ENCODE results near the gene GPR171. TPM values are rescaled to one million over a fixed set of nuclear protein-coding genes. Genes with fewer than 3 reads are reported as not detected.

The GPR171 gene
- total RNA-seq, 1 donor from 2014 or later = 0.35 TPM

DNA sequence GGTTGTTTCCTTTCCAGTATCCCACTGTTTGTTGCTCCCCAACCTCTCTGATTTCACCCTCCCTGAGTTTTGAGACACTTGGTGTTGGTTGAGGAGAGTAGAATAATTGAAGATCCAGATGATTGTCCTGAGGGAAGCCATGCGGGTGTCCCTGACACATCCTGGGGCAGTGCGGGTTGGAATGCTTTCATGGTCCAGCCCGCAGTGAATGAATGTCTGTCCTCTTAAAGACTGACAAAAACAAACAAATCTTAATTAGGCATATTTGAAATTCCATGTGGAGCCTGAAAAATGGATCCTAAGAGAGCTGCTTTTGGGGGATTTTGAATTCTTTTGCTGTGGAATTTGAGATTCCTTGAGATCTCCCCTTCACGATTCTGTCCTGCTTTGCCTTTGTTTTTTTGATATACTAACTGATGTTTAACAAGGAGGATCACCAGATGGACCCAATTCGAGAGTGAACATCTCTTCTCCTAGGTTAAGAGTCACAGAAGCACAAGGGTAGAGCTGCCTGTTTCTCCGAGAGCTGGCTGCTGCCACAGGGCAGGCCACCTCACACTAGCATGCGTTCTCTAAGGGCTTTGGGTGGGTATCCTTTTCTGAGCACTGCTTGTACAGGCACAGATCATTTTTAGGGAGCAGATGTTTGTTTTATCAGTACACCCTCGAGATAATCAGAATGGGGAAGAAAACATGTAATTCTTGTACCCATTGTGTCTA is 47.4 kb downstream of the GPR171 start:
- H3K4me3 Mint-ChIP-seq = no peak overlapping the region
- no peaks in the 10 kb centered on the region for H3K36me3 Mint-ChIP-seq (ENCODE audit: low read depth)
- no peak overlapping the region for H3K27ac Mint-ChIP-seq
- TF ChIP-seq, protein P1, sequence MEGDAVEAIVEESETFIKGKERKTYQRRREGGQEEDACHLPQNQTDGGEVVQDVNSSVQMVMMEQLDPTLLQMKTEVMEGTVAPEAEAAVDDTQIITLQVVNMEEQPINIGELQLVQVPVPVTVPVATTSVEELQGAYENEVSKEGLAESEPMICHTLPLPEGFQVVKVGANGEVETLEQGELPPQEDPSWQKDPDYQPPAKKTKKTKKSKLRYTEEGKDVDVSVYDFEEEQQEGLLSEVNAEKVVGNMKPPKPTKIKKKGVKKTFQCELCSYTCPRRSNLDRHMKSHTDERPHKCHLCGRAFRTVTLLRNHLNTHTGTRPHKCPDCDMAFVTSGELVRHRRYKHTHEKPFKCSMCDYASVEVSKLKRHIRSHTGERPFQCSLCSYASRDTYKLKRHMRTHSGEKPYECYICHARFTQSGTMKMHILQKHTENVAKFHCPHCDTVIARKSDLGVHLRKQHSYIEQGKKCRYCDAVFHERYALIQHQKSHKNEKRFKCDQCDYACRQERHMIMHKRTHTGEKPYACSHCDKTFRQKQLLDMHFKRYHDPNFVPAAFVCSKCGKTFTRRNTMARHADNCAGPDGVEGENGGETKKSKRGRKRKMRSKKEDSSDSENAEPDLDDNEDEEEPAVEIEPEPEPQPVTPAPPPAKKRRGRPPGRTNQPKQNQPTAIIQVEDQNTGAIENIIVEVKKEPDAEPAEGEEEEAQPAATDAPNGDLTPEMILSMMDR (IDR thresholded peaks at IDR 0.05) = no peak
- H3K4me1 Mint-ChIP-seq = no peaks in the 10 kb centered on the region
- ChIA-PET POLR2A (interaction anchor here (0.6 kb wide), 1 partner anchor 751 kb away, joined by 4 read pairs; no protein-coding TSS in a partner anchor), CTCF (interaction anchor here (0.8 to 1.8 kb wide), 9 partner anchors 11 to 133 kb away, joined by 3 to 10 read pairs (median 4); no protein-coding TSS in a partner anchor)
- no peak for DNase-seq
- intact Hi-C loops (cut with micrococcal nuclease) = loop anchor here (1.0 to 2.0 kb wide), 3 partner anchors 128 to 763 kb away; no protein-coding TSS in a partner anchor
- H3K9me3 Mint-ChIP-seq = no peaks in the 10 kb centered on the region
- ATAC-seq (ENCODE audit: low read depth) = no peak
- H3K27me3 Mint-ChIP-seq = no peaks in the 10 kb centered on the region

DNA sequence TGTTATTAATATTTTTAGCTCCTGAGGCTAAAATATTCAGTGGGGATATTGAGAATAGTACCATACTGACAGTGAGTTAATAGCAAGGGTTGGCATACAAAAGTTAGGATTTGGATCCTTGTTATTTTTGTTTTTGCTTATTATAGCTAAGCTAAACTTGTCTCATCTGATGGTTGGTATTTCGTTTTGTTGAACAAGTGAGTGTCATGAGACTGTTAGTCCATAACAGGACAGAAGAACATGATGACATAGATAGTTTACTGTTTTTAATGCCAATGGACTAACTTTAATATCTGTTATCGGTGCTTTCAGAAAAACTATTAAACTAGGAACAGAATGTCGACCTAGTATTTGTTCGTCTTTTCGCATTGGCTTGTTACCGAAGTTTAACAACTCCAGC is 48.5 kb downstream of the GPR171 start:
- no peaks in the 10 kb centered on the region for H3K36me3 Mint-ChIP-seq (ENCODE audit: low read depth)
- intact Hi-C loops (cut with micrococcal nuclease) = no loop called here
- H3K27ac Mint-ChIP-seq = no peak overlapping the region
- DNase-seq = no peak
- ChIA-PET CTCF (no interaction called here), POLR2A (no interaction called here)
- TF ChIP-seq, protein P1 (IDR thresholded peaks at IDR 0.05) = no peak
- H3K27me3 Mint-ChIP-seq = peaks cover 2% of the 10 kb centered on the region
- H3K9me3 Mint-ChIP-seq = no peaks in the 10 kb centered on the region
- no peaks in the 10 kb centered on the region for H3K4me1 Mint-ChIP-seq
- ATAC-seq (ENCODE audit: low read depth) = no peak
- no peak overlapping the region for H3K4me3 Mint-ChIP-seq

DNA sequence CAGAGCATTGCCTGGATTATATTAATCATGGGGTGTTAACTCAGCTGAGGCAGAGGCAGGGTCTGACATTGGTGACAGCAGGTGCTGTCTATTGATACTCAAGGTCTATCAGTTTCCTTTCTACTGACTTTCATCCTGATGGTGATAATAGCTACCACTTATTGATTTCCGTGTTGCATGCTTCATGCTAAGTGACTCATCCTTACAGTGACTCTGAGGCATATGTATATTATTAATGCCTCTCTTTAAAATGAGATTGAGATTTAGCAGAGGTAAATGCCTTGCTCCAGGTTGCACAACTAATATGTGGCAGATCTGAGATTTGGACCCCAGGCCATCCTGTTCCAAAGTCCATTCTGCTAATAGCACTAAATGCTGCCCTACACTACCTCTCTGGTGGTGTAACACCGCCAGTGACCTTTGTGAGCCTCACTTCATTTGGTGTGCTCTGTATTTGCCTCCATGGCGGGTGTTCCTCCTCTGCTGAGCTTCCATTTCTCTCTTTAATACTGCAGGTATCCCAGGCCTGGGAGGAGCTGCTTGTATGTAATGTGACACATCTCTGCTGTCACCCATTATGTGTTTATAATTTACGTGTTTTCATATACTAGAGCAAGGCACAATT is 50.4 kb downstream of the GPR171 start:
- no peak for ATAC-seq (ENCODE audit: low read depth)
- no peaks in the 10 kb centered on the region for H3K36me3 Mint-ChIP-seq (ENCODE audit: low read depth)
- TF ChIP-seq, protein P1 (IDR thresholded peaks at IDR 0.05) = no peak
- no peak overlapping the region for H3K4me3 Mint-ChIP-seq
- intact Hi-C loops (cut with micrococcal nuclease) = no loop called here
- DNase-seq = no peak
- peaks cover 2% of the 10 kb centered on the region for H3K27me3 Mint-ChIP-seq
- CTCF ChIA-PET = interaction anchor here (1.2 kb wide), 1 partner anchor 10 kb away, joined by 3 read pairs; no protein-coding TSS in a partner anchor
- no peak overlapping the region for H3K27ac Mint-ChIP-seq
- peaks cover 1% of the 10 kb centered on the region for H3K4me1 Mint-ChIP-seq
- no peaks in the 10 kb centered on the region for H3K9me3 Mint-ChIP-seq
- POLR2A ChIA-PET = interaction anchor here (0.6 kb wide), 1 partner anchor 139 kb away, joined by 3 read pairs; no protein-coding TSS in a partner anchor

Other genes starting within 250 kb of the GPR171 start
- gene CLRN1, start 230.5 kb downstream of the GPR171 start, total RNA-seq = not detected in 2 replicates
- gene MED12L, start 117.6 kb downstream of the GPR171 start, total RNA-seq = 1.5 and 2.6 TPM in 2 replicates
- gene P2RY14, start 75.3 kb upstream of the GPR171 start, total RNA-seq = 0.88 and 1.5 TPM in 2 replicates
- gene GPR87, start 113.6 kb upstream of the GPR171 start, total RNA-seq = not detected in 2 replicates
- gene P2RY13, start 126.3 kb upstream of the GPR171 start, total RNA-seq = 0.33 and 0.34 TPM in 2 replicates
- gene P2RY12, start 181.5 kb upstream of the GPR171 start, total RNA-seq = 0.58 and 0.64 TPM in 2 replicates

Measured in activated B cell treated with CpG ODN at 0.5 μM for 24 hours (primary cell).